Amniotic epithelial cell (primary cell): ENCODE data around the gene NCKAP5.
A peak's percentile ranks its signal among the peaks of the same experiment; 100 is the strongest.
"Not testable (repeated sequence)": the region's sequence is repeated elsewhere in the genome, so short reads cannot be mapped to it uniquely, and the experiment has no call there.

Source experiments
- DNase-seq: peaks from one replicate; pipeline ENCODE4 v3.0.0-alpha.2; 2010; ENCODE audit warnings: low read depth

NCKAP5 gene

GRCh38 chr2:133522204-133522603 is 46.1 kb downstream of the NCKAP5 start:
- DNase-seq = no peak

GRCh38 chr2:133521146-133521745 is 47.0 kb downstream of the NCKAP5 start:
- DNase-seq = peak; percentile 73

- DNase-seq = not testable (repeated sequence)
Measured at GRCh38 chr2:133519677-133520076, 48.6 kb downstream of the NCKAP5 start.

DNA sequence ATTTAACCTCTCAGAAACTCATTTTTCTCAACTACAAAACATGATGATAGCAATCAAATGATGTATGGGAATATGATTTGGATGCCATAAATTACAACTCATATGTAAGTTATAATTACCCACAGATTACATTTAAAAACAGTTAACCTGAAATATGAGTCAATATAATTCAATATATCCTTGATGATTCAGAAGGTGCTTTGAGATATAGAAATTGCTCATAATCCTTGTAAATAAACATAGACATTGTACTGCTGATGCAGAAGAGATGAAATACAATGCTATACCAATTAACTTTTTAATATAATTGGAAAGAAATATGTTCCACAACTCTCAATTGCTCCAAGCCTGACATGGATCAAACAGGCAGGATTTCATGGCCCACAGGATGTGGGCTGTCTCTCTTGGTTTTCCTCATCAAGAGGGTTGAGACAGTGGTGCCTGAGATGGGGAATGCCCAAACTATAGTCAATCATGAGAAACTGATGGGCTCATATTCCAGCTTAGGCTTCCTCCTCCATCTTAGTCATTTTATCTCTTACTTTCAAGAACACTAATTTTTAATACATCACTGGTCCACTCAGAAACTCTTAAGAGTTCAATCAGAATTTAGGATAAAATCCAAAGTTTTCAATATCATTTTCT is 49.4 kb downstream of the NCKAP5 start:
- no peak for DNase-seq

- no peak for DNase-seq
Measured at GRCh38 chr2:133517876-133518275, 50.4 kb downstream of the NCKAP5 start.

GRCh38 chr2:133516405-133517026 is 51.7 kb downstream of the NCKAP5 start:
- peak; percentile 10 for DNase-seq

- DNase-seq = no peak
Measured at GRCh38 chr2:133515271-133515670, 53.0 kb downstream of the NCKAP5 start.

DNA sequence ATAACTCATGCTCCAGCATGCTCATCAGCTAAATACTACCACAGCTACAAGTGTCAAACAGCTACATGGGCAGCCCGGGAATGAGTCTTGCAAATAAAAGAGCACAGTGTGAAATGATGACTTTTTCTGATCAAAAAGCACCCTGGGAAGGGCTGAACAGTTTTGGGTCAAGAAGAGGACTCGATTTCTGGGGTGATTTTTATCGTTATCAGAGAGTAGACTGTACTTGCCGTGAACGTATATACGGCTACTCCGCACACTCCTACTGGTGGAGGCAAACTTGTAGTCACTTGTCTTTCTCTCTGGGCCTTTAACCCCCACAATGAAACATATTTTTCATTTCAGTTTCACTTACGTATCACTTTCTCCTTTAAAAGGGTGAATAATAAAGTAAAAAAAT is 54.4 kb downstream of the NCKAP5 start:
- DNase-seq = no peak

DNA sequence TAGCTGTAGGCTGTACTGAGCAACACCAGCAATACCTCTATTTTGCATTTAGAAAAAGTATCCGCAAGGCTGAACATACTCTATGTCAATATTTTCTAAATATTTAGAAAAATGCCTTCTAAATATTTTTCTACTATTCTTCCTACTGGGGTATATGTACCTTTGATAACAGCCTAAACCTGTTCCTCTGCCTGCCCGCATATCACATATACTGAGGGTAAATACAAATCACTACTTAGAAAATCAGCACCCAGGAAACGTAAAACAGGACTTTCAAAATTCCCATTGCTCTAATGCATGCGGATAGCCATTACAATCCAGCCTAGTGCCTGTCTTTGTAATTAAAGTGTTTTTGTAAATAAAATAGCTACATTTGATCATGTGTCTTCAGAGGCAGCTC is 56.1 kb downstream of the NCKAP5 start:
- no peak for DNase-seq

- DNase-seq = no peak
Measured at GRCh38 chr2:133511679-133512078, 56.6 kb downstream of the NCKAP5 start.

DNA sequence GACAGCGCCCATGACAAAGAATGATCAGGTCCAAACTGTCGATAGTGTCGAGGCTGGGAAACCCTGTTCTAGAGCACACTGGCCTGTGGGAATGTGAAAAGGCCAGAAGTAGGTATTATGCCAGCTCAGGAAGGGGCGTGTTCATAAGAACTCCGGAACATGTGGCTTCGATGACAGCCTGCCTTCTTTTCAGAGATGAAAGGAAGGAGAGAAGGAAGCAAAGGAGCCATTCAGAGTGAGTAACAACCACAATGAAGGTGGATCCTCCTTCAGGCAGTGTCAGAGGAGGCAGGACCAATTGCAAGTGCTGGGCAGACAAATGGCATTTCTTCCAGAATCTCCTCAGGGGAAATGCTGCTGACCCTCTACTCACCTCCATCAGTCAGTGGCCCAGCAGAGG is 58.5 kb downstream of the NCKAP5 start:
- DNase-seq = no peak

DNA sequence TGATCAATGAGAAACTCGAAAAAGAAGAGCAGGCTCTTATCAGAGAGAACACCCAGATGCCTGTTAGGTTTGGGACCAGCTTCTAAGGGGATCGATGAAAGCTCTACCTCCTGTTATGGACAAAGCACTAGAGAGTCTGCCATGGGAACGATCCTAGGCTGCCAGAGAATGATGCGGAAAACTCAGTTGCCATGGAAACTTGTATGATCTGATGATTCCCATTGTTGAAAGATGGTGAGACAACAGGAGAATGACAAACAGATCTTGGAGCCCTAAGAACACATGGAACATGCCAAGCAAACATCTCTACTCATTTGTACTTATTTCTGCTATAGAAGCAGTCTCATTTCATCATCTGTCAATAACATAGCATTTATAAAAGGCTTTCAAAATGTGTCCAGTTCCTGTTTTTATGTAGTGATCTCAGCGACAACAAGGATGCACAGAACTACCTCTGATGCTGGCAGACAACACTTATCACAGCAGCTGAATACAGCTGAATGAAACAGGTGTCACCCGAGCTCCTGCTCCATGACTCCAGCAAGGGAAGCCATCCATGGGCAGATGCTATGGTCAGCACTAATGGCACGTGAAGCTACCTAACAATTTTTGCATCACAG is 59.6 kb downstream of the NCKAP5 start:
- no peak for DNase-seq

DNA sequence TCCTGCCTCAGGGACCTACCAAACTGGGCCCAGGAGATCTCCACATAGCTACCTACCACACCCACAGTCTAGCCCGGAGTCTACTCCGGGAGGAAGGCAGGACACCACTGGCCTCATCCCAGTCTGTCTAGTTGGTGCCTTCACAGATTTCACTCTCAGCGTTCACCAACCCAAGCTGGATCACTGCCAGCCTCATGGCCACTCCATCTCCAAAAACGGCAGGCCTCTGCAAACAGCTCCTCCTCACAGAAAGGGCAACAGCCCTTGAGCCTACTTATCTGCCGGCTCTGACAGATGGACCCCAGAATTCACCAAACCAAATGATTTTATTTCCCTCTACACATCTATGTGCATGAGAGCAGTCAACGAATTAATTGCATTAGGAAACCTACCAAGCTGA is 61.3 kb downstream of the NCKAP5 start:
- DNase-seq = no peak

GRCh38 chr2:133504566-133505505 is 63.4 kb downstream of the NCKAP5 start:
- peak; percentile 35 for DNase-seq

- no peak for DNase-seq
Measured at GRCh38 chr2:133503927-133504326, 64.3 kb downstream of the NCKAP5 start.

- no peak for DNase-seq
Measured at GRCh38 chr2:133503323-133503722, 64.9 kb downstream of the NCKAP5 start.

- no peak for DNase-seq
Measured at GRCh38 chr2:133502678-133503077, 65.6 kb downstream of the NCKAP5 start.

DNA sequence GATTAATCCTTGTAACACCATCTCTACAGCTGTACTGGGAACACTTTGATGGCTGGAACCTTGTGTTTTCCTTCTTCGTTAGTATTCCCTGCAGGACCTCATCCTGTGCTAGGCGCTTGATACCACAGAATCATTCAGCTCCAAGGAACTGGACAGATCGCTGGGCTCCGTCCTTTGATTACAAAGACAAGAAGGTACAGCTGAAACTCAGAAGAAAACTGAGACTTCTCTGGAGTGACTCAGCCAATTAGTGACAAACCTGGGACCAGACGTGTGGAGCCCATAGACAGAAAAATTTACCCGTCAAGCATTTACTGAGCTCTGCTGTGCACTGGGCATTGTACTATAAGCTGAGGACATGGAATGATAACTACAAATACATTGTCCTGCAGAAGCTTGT is 67.3 kb downstream of the NCKAP5 start:
- DNase-seq = no peak

DNA sequence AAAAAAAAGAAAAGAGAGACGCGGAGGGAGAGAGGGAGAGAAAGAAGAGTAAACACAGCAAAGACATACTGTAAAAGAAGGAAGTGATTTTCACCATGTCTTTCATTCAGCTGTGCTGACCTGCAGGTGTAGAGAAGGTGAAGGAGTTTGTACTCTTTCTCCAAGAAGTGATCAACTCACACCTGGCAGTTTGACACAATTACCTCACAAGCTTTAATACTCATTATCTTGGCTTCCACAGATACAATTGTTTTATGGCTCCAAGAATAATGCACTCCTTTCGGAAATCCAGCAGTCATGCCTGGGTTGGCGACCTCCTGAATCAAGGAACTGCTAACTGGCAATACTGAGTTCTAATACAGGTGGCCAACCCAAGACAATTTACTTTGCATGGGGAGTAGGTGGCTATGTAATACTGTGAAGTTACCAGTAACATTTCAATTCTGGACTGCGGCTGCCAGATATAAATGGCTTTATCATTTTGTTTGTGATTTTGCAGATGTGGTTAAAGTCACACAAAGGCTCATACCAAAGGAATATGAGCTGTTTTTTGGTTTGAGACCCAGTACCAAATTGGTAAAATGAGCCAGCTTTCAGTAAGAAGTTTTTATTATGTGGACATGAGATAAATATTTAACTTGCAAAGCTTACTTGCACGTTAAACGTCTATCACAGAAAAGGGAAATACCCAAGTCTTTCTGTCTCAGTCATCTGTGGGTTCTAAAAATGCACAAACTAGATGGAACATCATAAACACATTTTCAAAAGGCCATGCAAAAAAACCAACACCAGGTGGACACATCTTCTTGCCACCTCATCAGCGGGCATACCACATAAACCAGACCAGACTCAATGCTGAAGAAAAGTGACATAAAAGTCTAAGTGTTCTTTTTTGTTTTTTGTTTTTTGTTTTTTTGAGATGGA is 69.3 kb downstream of the NCKAP5 start:
- DNase-seq = no peak

DNA sequence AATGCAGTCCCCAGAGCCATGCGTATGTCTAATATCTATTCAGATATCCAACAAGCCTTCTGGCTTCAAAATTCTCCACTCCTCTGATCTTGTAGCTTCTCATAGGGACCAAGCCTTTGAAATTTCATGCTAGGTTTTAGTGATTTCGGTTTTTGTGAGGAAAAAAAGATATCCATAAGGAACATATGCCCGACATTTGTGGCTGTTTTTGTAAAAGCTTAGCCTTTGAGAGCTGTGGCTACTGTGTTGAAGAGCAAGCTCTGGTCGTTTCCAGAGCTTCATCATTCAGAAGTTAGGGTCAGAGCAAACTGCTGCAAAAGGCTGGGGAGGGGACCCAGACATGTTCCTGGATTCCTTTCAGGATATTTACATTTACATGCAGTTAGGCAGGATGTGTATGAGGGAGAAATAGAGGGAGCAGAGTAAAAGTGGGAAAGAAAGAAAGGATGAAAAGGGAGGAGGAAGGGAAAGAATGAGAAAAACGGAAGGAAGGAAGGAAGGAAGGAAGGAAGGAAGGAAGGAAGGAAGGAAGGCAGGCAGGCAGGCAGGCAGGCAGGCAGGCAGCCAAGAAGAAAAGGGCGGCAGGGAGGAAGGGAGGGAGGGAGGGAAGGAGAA is 70.2 kb downstream of the NCKAP5 start:
- DNase-seq = no peak
